Keratinocyte (primary cell): ENCODE results near the gene ZNF282. TPM values are rescaled to one million over a fixed set of nuclear protein-coding genes. Genes with fewer than 3 reads are reported as not detected.

Experiments
- DNase-seq: peaks from one replicate; pipeline ENCODE4 v3.0.0-alpha.2; 2011; ENCODE audit warnings: low read depth, missing footprints, low spot score
- FAIRE-seq: peaks from 2 replicates; lab custom pipeline; 2011; peaks lifted over from hg19 to GRCh38; lab: Jason Lieb, UNC
- H2AFZ ChIP-seq: 2 replicates; pipeline ENCODE4 v1.6.0; 2012; ENCODE audit warnings: low read length, control low read depth, inconsistent platforms; ENCODE audit not compliant: control insufficient read depth
- H3K27ac ChIP-seq: 2 replicates; pipeline ENCODE4 v1.5.1; 2011; ENCODE audit warnings: low read length; ENCODE audit not compliant: control insufficient read depth, insufficient read depth
- H3K27me3 ChIP-seq: 3 replicates; pipeline ENCODE4 v1.6.0; 2011; ENCODE audit warnings: low read length; ENCODE audit not compliant: control insufficient read depth, insufficient read depth; ENCODE audit errors: extremely low read depth
- H3K36me3 ChIP-seq, 2 experiments: 2 replicates in 1 of 2; 3 replicates in 1 of 2; pipeline ENCODE4 v1.5.1; 2011; ENCODE audit warnings: low read length in 2 of 2, mild to moderate bottlenecking in 1 of 2; ENCODE audit not compliant: control insufficient read depth in 2 of 2, insufficient read depth in 2 of 2; ENCODE audit errors: extremely low read depth in 1 of 2
- H3K4me1 ChIP-seq: 3 replicates; pipeline ENCODE4 v1.5.1; 2011; ENCODE audit warnings: low read length; ENCODE audit not compliant: control insufficient read depth, insufficient read depth; ENCODE audit errors: extremely low read depth
- H3K4me2 ChIP-seq: 3 replicates; pipeline ENCODE4 v1.6.0; 2011; ENCODE audit warnings: low read depth, low read length; ENCODE audit not compliant: control insufficient read depth, insufficient read depth; ENCODE audit errors: extremely low read depth
- H3K4me3 ChIP-seq, 3 experiments: fragments of 200-600 bp in 1 of 3; sonication (generic) in 1 of 3; 2 replicates in 2 of 3; 3 replicates in 1 of 3; pipeline ENCODE4 v1.5.1; 2011 to 2016; ENCODE audit warnings: low read length in 3 of 3, mild to moderate bottlenecking in 3 of 3, control low read depth in 2 of 3, inconsistent platforms in 1 of 3, low read depth in 1 of 3, mixed read lengths in 1 of 3, mixed run types in 1 of 3, moderate library complexity in 1 of 3; ENCODE audit not compliant: control insufficient read depth in 2 of 3, insufficient read depth in 2 of 3; ENCODE audit errors: extremely low read depth in 1 of 3
- H3K79me2 ChIP-seq: 2 replicates; pipeline ENCODE4 v1.6.0; 2012; ENCODE audit warnings: low read length; ENCODE audit not compliant: control insufficient read depth, insufficient read depth
- H3K9ac ChIP-seq: 3 replicates; pipeline ENCODE4 v1.6.0; 2011; ENCODE audit warnings: low read length; ENCODE audit not compliant: control insufficient read depth, insufficient read depth; ENCODE audit errors: extremely low read depth
- H3K9me1 ChIP-seq: 3 replicates; pipeline ENCODE4 v1.6.0; 2011; ENCODE audit warnings: low read length; ENCODE audit not compliant: control insufficient read depth, insufficient read depth; ENCODE audit errors: extremely low read depth
- H3K9me3 ChIP-seq: 2 replicates; pipeline ENCODE4 v1.5.1; 2012; ENCODE audit warnings: low read depth, low read length; ENCODE audit not compliant: control insufficient read depth
- H4K20me1 ChIP-seq: 3 replicates; pipeline ENCODE4 v1.6.0; 2011; ENCODE audit warnings: low read length; ENCODE audit not compliant: control insufficient read depth, insufficient read depth; ENCODE audit errors: extremely low read depth
- EZH2 ChIP-seq: IDR thresholded peaks from one replicate; pipeline ENCODE4 v1.6.1; 2012; ENCODE audit warnings: inconsistent platforms, mild to moderate bottlenecking, low read length, moderate library complexity
- dilution Hi-C: fragments of 300-500 bp; cut with MboI; formaldehyde crosslinking; loops from one replicate; pipeline ENCODE4 v1.7.0; 2020; ENCODE audit warnings: low sequenced_read_pairs; ENCODE audit not compliant: extremely low pct_ligation_motif_present
- polyA plus RNA-seq, 5 experiments: library from polyadenylated mRNA; depleted of rRNA in 3 of 5; stranded (reverse) in 3 of 5; stranded (forward) in 1 of 5; unstranded in 1 of 5; fragments of >200 nt; gene quantifications; 1 replicate in 1 of 5; 2 replicates in 3 of 5; 3 replicates in 1 of 5; pipeline versions ENCODE4 v1.2.1 to v1.2.3, GENCODE V29; 2011 to 2012; ENCODE audit warnings: missing spikeins in 2 of 5, low read depth in 1 of 5, low replicate concordance in 1 of 5
- TF ChIP-seq, protein P1 (sequence below), 3 experiments: IDR thresholded peaks in 1 of 3; conservative IDR thresholded peaks in 1 of 3; optimal IDR thresholded peaks in 1 of 3; 2 replicates in 2 of 3; 3 replicates in 1 of 3; pipeline versions ENCODE3 to v1.5.1; 2011; ENCODE audit warnings: low read length in 3 of 3, mild to moderate bottlenecking in 3 of 3, moderate library complexity in 2 of 3, control low read depth in 1 of 3, inconsistent platforms in 1 of 3; ENCODE audit not compliant: insufficient read depth in 2 of 3; ENCODE audit errors: extremely low read depth in 1 of 3

Gene ZNF282
- polyA plus RNA-seq, 1 donor (not counting 4 experiments of a cell fraction or from before 2014, with no cell fraction given), result 13.1 TPM

DNA sequence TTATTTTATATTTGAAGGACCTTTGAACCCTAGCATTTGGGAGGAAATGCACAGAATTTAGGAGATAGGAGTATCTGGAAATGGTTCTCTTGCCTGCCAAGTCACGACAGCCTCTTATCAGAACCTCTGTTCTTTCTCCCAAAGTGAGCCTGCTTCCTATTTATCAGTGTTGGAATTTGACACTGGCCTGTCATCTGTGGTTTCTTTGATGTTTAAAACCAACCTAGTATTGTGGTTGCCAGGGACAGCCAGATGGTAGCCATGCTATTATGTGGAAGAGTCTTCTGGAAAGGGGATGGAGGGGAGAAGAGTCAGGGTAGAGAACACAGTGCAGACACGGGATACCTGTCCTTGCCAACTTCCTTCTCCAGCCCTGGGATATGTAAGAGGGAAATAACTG is 21.1 kb downstream of the ZNF282 start:
- TF ChIP-seq EZH2, result no peak
- TF ChIP-seq, protein P1, sequence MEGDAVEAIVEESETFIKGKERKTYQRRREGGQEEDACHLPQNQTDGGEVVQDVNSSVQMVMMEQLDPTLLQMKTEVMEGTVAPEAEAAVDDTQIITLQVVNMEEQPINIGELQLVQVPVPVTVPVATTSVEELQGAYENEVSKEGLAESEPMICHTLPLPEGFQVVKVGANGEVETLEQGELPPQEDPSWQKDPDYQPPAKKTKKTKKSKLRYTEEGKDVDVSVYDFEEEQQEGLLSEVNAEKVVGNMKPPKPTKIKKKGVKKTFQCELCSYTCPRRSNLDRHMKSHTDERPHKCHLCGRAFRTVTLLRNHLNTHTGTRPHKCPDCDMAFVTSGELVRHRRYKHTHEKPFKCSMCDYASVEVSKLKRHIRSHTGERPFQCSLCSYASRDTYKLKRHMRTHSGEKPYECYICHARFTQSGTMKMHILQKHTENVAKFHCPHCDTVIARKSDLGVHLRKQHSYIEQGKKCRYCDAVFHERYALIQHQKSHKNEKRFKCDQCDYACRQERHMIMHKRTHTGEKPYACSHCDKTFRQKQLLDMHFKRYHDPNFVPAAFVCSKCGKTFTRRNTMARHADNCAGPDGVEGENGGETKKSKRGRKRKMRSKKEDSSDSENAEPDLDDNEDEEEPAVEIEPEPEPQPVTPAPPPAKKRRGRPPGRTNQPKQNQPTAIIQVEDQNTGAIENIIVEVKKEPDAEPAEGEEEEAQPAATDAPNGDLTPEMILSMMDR (optimal IDR thresholded peaks at IDR 0.05 in 1 of 3, IDR thresholded peaks at IDR 0.05 in 1 of 3, conservative IDR thresholded peaks at IDR 0.05 in 1 of 3; ENCODE audit: extremely low read depth in 1 of 3, insufficient read depth in 2 of 3, low read length in 3 of 3), result no peak
- H3K4me1 ChIP-seq, result peaks cover 12% of the 10 kb centered on the region
- no peak overlapping the region for H3K9ac ChIP-seq
- no peak overlapping the region for H3K27ac ChIP-seq
- DNase-seq, result no peak
- H3K9me1 ChIP-seq, result no peaks in the 10 kb centered on the region
- dilution Hi-C loops, result no loop called here
- no peak for FAIRE-seq
- H4K20me1 ChIP-seq, result no peaks in the 10 kb centered on the region
- H3K4me2 ChIP-seq, result no peak overlapping the region
- no peak overlapping the region for H3K4me3 ChIP-seq
- peaks cover 49 to 56% of the 10 kb centered on the region in 2 experiments for H3K36me3 ChIP-seq
- H2AFZ ChIP-seq, result no peak overlapping the region
- peaks cover 3% of the 10 kb centered on the region for H3K79me2 ChIP-seq
- no peaks in the 10 kb centered on the region for H3K27me3 ChIP-seq
- no peaks in the 10 kb centered on the region for H3K9me3 ChIP-seq

DNA sequence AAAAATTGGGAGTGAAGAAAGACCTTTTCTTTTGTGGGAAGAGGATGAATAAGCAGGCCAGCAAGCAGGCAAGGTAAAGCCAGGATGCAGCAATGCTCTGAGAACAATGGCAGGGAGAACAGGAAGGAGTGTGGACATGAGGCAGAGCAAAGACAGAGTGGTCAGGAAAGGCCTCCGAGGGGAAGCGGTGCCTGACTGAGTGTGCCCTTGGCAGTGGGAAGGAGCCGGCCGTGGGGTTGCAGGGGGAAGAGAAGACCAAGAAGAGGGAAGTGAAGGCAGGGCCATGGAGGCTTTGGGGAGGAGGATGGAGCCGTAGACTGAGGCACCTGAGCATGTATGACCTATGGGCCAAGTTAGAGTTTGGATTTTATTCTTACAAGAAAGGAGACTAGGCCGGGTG is 22.2 kb downstream of the ZNF282 start:
- Histone ChIP-seq H3K79me2 (peaks cover 3% of the 10 kb centered on the region), H3K27me3 (no peaks in the 10 kb centered on the region), H2AFZ (no peak overlapping the region), H3K4me2 (no peak overlapping the region), H3K4me3 (no peak overlapping the region), H4K20me1 (no peaks in the 10 kb centered on the region), H3K9ac (no peak overlapping the region), H3K9me3 (no peaks in the 10 kb centered on the region), H3K36me3 (peaks cover 47 to 50% of the 10 kb centered on the region in 2 experiments), H3K4me1 (peaks cover 12% of the 10 kb centered on the region), H3K27ac (no peak overlapping the region), H3K9me1 (no peaks in the 10 kb centered on the region)
- FAIRE-seq (no peak), DNase-seq (no peak)
- no peak for TF ChIP-seq EZH2
- TF ChIP-seq, protein P1 (optimal IDR thresholded peaks at IDR 0.05 in 1 of 3, IDR thresholded peaks at IDR 0.05 in 1 of 3, conservative IDR thresholded peaks at IDR 0.05 in 1 of 3; ENCODE audit: extremely low read depth in 1 of 3, insufficient read depth in 2 of 3, low read length in 3 of 3), result no peak
- dilution Hi-C loops, result no loop called here
